HG03064 (cell line): ENCODE measurements around the gene NOD1.

Source experiments
- ATAC-seq: cut with Tn5 transposase; IDR thresholded peaks from one replicate; pipeline ENCODE4 v1.9.1; 2021; ENCODE audit warnings: low read depth; ENCODE audit not compliant: unreplicated experiment

NOD1 gene

DNA sequence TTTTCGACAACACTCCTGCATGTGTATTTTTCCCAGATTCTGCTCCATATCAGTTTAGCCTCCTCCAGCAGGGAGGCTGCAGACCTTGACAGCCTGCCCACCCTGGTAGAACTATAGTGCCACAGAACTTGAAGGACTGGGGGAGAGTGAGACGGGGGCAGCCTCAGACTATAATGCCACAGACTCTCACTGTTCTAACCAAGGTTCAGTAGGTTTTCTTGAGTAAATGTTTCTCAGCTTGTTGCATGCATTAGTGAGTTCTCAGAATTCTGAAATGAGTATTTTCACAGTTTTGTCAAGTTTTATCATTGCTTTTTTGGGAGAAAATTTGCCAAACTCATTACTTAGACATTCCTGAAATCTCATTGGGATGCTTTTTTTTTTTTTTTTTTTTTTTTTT lies 98.3 kb downstream of the NOD1 start:
- no peak for ATAC-seq

DNA sequence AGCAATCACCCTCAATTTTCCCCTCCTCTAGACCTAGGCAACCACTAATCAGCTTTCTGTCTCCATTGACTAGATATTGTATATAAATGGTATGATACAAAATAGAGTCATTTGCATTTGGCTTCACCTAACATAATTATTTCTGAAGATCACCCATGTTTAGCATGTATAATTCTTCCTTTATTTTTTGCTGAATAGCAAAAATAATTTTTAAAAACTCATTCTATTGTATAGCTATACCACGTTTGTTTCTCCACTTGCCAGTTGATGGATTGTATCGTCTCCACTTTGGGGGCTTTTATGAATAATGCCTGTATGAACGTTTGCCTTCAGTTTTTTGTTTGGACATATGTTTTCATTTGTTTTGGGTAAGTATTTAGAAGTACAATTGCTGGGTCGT lies 98.8 kb downstream of the NOD1 start:
- no peak for ATAC-seq

GRCh38 chr7:30379131-30379530 lies 99.5 kb downstream of the NOD1 start:
- ATAC-seq = no peak

DNA sequence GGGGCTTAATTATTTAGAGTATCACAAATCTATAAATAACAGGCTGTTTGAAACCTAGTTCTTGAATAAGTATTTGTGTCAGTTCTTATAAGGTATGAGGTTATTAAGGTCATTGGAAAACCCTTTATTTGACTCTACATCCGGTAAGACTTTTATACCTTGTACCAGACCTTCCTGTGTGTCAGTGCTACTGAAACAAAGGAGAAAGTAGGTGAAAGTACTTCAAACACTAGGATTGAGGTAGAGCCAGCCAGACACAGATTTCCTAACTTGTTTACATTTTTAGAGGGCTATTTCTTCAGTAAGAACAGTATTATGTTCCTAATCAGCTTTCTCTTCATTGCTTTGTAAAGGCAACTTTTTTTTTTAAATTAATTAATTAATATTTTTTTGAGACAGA lies 100.3 kb downstream of the NOD1 start:
- no peak for ATAC-seq
